Thyroid gland (tissue), 4 donors: ENCODE results near the gene RAB15.

Source experiments
- CTCF ChIP-seq, 6 experiments: fragments of 200-600 bp in 3 of 6; fragments of 450-650 bp in 3 of 6; sonication (generic) in 3 of 6; IDR thresholded peaks; one replicate each; pipeline ENCODE4 v1.5.1; 2016 to 2019; ENCODE audit warnings: antibody characterized with exemption in 6 of 6, mild to moderate bottlenecking in 2 of 6, inconsistent platforms in 1 of 6, moderate library complexity in 1 of 6
- POLR2A ChIP-seq, 2 donors: fragments of 450-650 bp; IDR thresholded peaks; one replicate each; pipeline ENCODE4 v1.6.1; 2017; ENCODE audit warnings: antibody characterized with exemption in 2 of 2, mild to moderate bottlenecking in 2 of 2, moderate library complexity in 1 of 2

GRCh38 chr14:65010211-65010931, 38.2 kb upstream of the RAB15 start:
- TF ChIP-seq POLR2A (IDR thresholded peaks at IDR 0.05), result no peak
- TF ChIP-seq CTCF (IDR thresholded peaks at IDR 0.05), result no peak
